ENCODE results near the gene SCAMP4.

The SCAMP4 gene

DNA sequence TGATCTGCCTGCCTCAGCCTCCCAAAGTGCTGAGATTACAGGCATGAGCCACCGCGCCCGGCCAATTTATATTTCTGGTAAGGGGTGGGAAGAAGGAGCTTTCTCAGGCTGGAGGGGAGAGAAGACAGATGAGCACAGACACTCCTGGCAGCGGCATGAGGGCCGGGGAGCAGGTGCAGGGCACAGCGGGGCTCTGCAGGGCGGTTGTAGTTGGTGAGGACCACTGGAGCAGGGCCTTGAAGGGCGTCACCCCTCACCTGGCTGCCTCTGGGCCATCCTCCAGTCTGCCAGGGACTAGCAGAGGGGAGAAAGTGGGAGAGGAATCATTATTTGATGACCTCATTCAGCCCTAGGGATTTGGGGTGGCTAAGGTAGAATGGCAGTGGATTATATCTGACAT, 27.2 kb downstream of the SCAMP4 start:
- DNase-seq (ENCODE audit: extremely low spot score, insufficient read length, low read depth): no peak
- no peak for FAIRE-seq

- DNase-seq (ENCODE audit: extremely low spot score, insufficient read length, low read depth) (no peak), FAIRE-seq (no peak)
Measured at GRCh38 chr19:1933244-1933643, 28.0 kb downstream of the SCAMP4 start.

GRCh38 chr19:1933942-1934341, 28.7 kb downstream of the SCAMP4 start:
- DNase-seq (ENCODE audit: extremely low spot score, insufficient read length, low read depth) (no peak), FAIRE-seq (no peak)

- FAIRE-seq: peak; percentile 18
Measured at GRCh38 chr19:1935484-1936208, 30.4 kb downstream of the SCAMP4 start.

GRCh38 chr19:1936430-1936829, 31.2 kb downstream of the SCAMP4 start:
- no peak for FAIRE-seq

More at GRCh38 chr19:1935484-1936208, 30.4 kb downstream of the SCAMP4 start:
- DNase-seq (ENCODE audit: extremely low spot score, insufficient read length, low read depth): no peak

GRCh38 chr19:1936916-1937610, 31.9 kb downstream of the SCAMP4 start:
- FAIRE-seq (no peak), DNase-seq (ENCODE audit: extremely low spot score, insufficient read length, low read depth) (no peak)

More at GRCh38 chr19:1936430-1936829, 31.2 kb downstream of the SCAMP4 start:
- no peak for DNase-seq (ENCODE audit: extremely low spot score, insufficient read length, low read depth)

GRCh38 chr19:1938071-1938470, 32.9 kb downstream of the SCAMP4 start:
- DNase-seq (ENCODE audit: extremely low spot score, insufficient read length, low read depth) (no peak), FAIRE-seq (no peak)

DNA sequence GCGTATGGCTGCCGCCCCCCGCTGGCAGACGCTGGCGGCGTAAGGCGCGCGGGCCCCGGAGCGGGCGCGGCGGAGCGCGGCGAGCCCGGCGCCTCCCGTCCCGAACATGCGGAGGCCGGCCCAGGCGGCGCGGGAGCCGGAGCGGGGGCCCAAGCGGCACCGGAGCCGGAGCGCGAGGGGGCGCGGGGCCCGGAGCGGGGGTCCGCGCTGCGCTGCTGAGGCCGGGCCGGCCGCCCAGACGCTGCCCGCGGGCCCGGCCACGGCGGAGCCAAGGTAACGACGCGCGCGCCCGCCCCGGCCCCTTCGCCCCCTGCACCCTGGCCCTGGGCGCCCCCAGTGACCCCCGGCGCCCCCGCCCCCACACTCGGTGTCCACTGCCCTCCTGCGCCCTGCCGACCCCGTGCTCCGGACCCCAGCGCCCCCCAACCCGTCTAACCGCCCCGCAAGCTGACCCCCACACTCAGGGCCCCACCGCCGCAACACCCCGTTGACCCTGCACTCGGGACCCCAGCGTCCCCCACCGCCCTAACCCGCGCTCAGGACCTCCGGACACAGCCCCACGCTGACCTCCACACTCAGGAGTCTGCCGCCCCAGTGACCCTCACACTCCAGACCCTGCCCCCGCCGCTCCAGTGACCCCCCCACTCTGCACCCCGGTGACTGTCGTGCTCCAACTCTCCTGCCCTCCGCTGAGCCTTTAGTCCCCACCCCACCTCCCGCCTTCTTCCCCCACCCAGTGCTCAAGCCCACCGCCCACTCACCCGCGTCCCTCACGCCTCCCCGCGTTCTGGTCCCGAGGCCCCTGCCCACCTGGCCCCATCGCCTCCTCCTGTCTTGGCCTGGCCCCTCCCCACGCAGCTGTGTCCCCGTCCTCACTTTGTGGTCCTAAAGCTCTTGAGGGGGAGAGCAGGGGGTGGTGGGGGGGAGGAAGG, 36.2 kb downstream of the SCAMP4 start, which contains the start of gene CSNK1G2:
Gene CSNK1G2 (plus strand): TSS at position 27 of the 932 bp plus-strand sequence. CDS start 28,601 bp downstream, outside the sequence.
- FAIRE-seq (no peak), DNase-seq (ENCODE audit: extremely low spot score, insufficient read length, low read depth) (no peak)

DNA sequence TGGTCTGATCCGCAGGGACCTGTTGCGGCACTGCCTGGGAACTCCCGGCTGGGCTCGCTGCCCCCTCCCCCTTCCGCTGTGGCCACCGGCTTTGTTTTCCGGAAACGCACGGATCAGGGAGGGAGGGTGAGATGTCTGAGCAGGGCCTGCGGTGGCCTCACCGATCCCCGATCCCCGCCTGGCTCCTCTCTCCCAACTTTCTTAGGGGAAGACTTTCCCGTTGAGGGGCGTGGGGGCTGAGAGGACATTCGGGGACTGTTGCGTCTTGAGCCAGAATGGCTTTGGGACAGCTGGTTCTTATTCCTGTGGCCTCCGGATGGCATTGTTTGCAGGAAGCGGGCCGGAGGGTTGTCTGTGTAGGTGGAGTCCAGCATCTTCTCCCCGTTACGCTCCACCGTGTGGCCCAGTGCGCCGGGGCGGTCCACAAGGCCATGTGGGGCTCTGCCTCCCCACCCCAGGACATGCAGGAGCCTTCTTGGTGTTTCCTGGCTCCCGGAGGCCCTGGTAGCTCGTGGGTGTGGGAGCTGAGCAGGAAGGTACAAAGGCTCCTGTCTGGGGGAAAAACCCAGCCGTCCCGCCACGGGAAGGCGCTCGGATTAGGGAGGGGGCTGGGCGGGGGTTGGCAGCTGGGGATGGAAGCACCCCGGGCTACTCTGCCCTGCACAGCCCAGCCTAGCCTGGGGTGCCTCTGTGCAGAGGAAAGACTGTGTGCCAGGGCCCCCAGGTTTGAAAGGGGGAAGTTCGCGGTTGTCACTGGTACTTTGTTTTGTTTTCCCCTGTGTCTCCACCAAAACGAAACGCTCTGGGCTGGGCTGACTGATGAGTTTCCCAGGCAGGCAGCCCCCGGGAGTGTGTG, 37.1 kb downstream of the SCAMP4 start:
- no peak for DNase-seq (ENCODE audit: extremely low spot score, insufficient read length, low read depth)
- peak; percentile 95 for FAIRE-seq

DNA sequence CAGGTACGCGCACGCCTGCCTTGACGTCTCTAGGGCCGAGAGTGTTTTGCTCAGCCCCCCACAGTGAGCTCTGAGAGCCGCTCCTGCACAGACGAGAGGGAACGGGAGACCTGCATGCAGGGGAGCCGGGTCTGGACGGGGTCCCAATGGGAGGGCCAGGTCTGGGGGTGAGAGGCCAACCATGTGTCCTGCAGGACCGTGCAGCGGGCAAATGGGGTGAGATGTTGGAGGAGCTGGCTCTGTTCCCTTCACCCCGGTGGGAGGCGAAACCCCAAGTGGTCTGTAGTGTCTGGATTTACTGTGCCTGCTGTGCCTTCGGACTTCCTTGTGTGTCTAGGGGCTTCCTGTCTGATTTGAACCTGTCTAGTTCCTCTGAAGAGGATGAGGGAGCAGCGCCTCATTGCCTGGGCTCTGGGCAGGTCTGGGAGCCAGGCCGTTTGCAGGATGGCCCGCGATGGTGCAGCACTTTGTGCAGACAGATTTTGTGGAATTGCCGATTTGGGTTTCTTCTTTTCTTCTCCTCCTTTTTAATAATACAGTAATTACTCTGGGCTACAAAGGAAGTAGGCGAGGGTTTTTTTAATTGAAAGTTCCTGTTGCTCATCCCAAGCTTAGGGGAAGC, 37.8 kb downstream of the SCAMP4 start:
- FAIRE-seq: no peak
- no peak for DNase-seq (ENCODE audit: extremely low spot score, insufficient read length, low read depth)

DNA sequence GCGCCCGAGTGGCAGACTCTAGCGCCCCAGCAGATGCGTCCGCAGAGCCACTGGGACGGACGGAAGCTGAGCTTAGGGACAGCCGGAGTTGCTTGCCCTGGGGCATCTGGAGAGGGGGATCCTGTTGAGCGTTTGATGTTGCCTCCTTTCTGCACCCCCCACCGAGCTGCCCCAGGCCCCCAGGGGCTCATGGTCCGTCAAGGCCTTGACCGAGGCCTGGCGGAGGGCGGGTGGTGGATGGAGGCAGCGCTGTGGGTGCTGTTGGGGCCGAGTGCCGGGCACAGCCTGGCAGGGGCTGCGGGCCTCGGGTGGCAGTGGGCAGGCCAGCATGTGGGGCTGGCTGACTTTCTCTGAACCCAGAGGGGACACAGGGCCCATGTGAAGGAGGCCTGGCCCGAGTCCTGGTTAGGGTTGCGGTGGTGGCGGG, 38.5 kb downstream of the SCAMP4 start:
- DNase-seq (ENCODE audit: extremely low spot score, insufficient read length, low read depth) (no peak), FAIRE-seq (no peak)

- no peak for FAIRE-seq
- DNase-seq (ENCODE audit: extremely low spot score, insufficient read length, low read depth): no peak
Measured at GRCh38 chr19:1944088-1944915, 39.1 kb downstream of the SCAMP4 start.

GRCh38 chr19:1944916-1945561, 39.8 kb downstream of the SCAMP4 start:
- FAIRE-seq (no peak), DNase-seq (ENCODE audit: extremely low spot score, insufficient read length, low read depth) (no peak)

GRCh38 chr19:1945899-1946298, 40.7 kb downstream of the SCAMP4 start:
- FAIRE-seq (no peak), DNase-seq (ENCODE audit: extremely low spot score, insufficient read length, low read depth) (no peak)

DNA sequence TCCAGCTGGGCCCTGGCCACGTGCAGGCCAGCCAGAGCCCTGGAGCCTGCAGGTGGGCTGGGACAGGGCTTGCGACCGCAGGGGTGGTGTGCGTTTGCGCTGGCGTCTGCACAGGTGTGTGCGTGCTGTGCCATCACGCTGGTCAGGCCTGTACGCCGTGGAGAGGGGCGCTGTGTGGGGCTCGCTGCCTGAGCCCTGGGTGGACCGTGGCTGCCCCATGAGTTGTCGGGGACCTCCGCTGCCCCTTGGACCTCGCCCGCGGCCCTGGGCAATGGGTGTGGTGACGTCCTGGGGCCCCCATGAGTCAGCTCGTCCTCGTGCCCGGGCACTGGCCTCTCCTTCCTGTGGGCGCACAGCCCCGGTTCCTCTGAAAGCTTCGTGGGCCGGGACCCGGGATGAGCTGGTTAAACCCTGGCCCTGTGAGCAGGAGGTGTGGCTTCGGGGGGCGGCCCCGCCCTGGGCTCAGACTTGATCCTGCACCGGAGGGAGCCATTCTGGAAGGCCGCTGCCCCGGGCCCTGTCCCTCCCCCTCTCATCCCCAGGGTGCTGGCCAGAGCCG, 42.5 kb downstream of the SCAMP4 start:
- FAIRE-seq: no peak
- DNase-seq (ENCODE audit: extremely low spot score, insufficient read length, low read depth): no peak

DNA sequence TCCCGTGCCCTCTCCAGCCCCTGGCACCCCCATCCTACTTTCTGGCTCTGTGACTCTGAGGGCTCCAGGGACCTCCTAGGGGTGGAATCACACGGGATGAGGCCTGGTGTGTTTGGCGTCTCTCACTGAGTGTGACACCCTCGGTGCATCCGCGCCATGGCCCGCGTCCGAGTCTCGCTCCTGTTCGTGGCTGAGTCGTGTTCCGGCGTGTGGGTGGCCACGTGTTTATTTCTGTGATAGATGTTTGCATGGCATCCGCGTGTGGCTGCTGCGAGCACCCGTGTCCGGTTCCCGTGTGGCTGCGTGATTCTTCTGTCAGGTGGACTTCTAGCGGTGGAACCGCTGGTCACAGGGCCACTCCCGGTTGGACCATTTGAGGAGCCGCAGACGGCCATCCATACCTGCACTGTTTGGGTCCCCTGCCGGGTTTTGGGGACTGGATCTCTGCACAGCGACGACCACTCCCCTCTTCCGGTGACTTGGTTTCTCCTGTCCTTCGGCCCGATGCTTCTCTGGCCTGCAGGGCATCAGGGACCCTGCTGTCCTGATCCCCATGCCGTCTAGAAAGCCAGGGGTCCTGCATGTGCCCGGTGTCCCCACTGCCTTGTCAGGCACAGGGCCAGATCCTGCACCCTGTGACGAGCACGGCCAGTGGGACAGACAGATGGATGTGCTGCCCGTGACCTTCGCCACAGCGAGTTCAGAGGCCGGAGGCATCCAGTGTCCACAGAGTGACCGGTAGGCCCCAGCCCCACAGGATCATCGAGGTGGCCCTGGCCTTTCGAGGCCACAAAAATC, 44.3 kb downstream of the SCAMP4 start:
- FAIRE-seq: no peak
- no peak for DNase-seq (ENCODE audit: extremely low spot score, insufficient read length, low read depth)

DNA sequence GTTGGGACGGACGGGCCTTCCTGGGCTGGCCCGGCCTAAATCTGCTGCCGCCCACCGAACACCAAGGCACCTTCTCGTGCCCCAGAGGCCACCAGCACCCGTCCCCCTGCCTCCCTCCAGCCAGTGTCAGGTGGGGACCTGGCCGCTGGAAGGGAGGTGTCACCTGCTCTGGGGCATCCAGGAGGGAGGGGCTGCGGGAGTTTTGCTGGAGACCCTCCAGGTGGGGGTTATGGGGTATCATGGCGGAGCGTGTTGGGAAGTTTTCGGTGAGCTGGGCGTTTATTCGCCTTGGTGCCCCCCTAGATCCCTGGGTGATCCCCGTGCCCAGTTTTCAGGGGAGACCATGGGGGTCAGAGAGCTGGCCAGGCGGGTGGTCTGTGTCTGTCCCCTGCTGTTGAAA, 45.4 kb downstream of the SCAMP4 start:
- DNase-seq (ENCODE audit: extremely low spot score, insufficient read length, low read depth): no peak
- no peak for FAIRE-seq
